ENCODE measurements around the gene KCP. TPM values are rescaled to one million over a fixed set of nuclear protein-coding genes. Genes with fewer than 3 reads are reported as not detected.

Gene KCP
- total and polyA plus RNA-seq, 4 donors: 0.15 to 6.1 (median 2.1) TPM; not detected in 1

DNA sequence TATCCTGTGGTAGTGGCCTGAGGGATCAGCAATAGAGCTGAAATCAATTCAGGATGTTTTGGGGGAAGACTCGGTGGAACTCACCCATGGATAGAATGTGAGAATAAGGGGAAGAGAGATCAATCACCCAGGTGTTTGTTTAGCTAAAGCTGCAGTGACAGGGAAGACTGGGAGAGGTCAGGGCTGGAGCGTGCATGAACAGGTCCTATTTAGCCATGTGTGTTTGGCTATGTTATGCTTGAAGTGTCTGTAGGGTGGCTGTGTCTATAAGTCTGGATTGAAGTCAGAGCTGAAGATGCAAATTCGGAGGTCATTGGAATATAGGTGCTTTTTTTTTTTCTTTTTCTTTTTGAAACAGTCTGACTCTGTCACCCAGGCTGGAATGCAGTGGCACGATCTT lies 43.3 kb downstream of the KCP start:
- Histone ChIP-seq H3K27ac (ENCODE audit: low read depth in 1 of 2, low read length in 2 of 2) (no peak overlapping the region), H3K9me3 (ENCODE audit: control insufficient read depth, low read length) (no peaks in the 10 kb centered on the region), H3K4me1 (ENCODE audit: control insufficient read depth in 1 of 2, insufficient read depth in 2 of 2, low read length in 2 of 2) (no peaks in the 10 kb centered on the region), H3K36me3 (ENCODE audit: control insufficient read depth in 1 of 2, insufficient read depth in 2 of 2, low read length in 1 of 2) (no peaks in the 10 kb centered on the region), H3K27me3 (ENCODE audit: control insufficient read depth in 1 of 2, insufficient read depth in 2 of 2, low read length in 1 of 2) (no peaks in the 10 kb centered on the region), H3K4me3 (ENCODE audit: low read length in 2 of 2) (no peak overlapping the region)
- ATAC-seq (ENCODE audit: low FRiP score): no peak
- DNase-seq: no peak
- intact Hi-C loops (cut with DNase I): loop anchor here in 1 of 2 donors (10.0 kb wide), 1 partner anchor 132 kb away; the partner anchor contains the start of gene CALU
- WGBS, 2 donors: 89 to 94% methylated on average over 4 of the region's 4 CpGs

DNA sequence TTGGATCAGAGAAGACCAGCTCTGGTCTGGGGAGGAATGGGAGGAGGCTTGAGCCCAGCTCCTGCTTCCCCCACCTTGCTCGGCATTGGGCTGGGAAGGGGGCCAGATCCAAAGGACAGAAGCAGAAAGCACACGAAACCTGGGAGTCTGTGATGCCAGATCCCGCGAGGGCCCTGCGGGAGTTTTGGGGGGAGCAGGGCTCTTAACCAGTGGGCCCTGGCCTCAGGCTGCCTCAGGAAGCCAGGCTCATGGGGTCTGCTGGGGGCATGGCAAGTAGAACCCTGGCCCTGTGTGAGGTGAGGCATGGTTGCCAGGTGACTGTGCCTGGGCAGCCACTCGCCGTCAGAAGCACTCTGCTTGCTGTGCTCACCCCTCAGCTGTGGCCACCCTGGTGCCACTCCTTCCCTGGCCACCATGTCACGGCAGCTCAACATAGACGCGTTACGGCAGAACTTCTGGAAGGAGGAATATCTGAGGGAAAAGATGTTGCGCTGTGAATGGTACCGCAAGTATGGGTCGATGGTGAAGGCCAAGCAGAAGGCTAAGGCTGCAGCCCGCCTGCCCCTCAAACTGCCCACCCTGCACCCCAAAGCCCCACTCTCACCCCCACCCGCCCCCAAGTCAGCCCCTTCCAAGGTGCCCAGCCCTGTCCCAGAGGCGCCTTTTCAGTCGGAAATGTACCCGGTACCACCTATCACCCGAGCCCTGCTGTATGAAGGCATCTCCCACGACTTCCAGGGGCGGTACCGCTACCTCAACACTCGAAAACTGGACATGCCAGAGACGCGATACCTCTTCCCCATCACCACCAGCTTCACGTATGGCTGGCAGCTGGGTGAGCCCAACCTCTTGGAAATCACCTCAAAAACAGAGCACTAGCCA lies 44.3 kb downstream of the KCP start:
- Histone ChIP-seq H3K27me3 (ENCODE audit: control insufficient read depth in 1 of 2, insufficient read depth in 2 of 2, low read length in 1 of 2) (no peaks in the 10 kb centered on the region), H3K27ac (ENCODE audit: low read depth in 1 of 2, low read length in 2 of 2) (no peak overlapping the region), H3K36me3 (ENCODE audit: control insufficient read depth in 1 of 2, insufficient read depth in 2 of 2, low read length in 1 of 2) (no peaks in the 10 kb centered on the region), H3K9me3 (ENCODE audit: control insufficient read depth, low read length) (no peaks in the 10 kb centered on the region), H3K4me1 (ENCODE audit: control insufficient read depth in 1 of 2, insufficient read depth in 2 of 2, low read length in 2 of 2) (no peaks in the 10 kb centered on the region), H3K4me3 (ENCODE audit: low read length in 2 of 2) (no peak overlapping the region)
- ATAC-seq (ENCODE audit: low FRiP score) (no peak), DNase-seq (peak in 1 of 2 donors; percentile 38)
- intact Hi-C loops (cut with DNase I): loop anchor here in 1 of 2 donors (10.0 kb wide), 1 partner anchor 131 kb away; the partner anchor contains the start of gene CALU
- WGBS, 2 donors: 93% methylated on average over 27 of the region's 27 CpGs

DNA sequence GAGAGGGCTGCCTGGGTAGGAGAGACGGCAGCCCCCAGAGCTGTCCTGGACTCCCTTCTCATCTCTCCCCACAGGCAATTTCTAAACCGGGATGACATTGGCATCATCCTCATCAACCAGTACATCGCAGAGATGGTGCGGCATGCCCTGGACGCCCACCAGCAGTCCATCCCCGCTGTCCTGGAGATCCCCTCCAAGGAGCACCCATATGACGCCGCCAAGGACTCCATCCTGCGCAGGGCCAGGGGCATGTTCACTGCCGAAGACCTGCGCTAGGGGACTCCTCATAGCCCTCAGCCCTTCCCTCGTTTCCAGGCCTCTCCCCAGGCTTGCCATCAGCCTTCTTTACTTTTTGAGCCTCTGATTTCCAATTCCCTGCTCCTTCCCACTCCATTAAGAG lies 45.2 kb downstream of the KCP start:
- no peaks in the 10 kb centered on the region for H3K27me3 ChIP-seq (ENCODE audit: control insufficient read depth in 1 of 2, insufficient read depth in 2 of 2, low read length in 1 of 2)
- no peak overlapping the region for H3K27ac ChIP-seq (ENCODE audit: low read depth in 1 of 2, low read length in 2 of 2)
- H3K9me3 ChIP-seq (ENCODE audit: control insufficient read depth, low read length): no peaks in the 10 kb centered on the region
- no peak overlapping the region for H3K4me3 ChIP-seq (ENCODE audit: low read length in 2 of 2)
- H3K36me3 ChIP-seq (ENCODE audit: control insufficient read depth in 1 of 2, insufficient read depth in 2 of 2, low read length in 1 of 2): no peaks in the 10 kb centered on the region
- DNase-seq (no peak), ATAC-seq (ENCODE audit: low FRiP score) (no peak)
- intact Hi-C loops (cut with DNase I): loop anchor here in 1 of 2 donors (10.0 kb wide), 1 partner anchor 131 kb away; the partner anchor contains the start of gene CALU
- no peaks in the 10 kb centered on the region for H3K4me1 ChIP-seq (ENCODE audit: control insufficient read depth in 1 of 2, insufficient read depth in 2 of 2, low read length in 2 of 2)
- 96% methylated on average over 12 of the region's 12 CpGs for WGBS, 2 donors

DNA sequence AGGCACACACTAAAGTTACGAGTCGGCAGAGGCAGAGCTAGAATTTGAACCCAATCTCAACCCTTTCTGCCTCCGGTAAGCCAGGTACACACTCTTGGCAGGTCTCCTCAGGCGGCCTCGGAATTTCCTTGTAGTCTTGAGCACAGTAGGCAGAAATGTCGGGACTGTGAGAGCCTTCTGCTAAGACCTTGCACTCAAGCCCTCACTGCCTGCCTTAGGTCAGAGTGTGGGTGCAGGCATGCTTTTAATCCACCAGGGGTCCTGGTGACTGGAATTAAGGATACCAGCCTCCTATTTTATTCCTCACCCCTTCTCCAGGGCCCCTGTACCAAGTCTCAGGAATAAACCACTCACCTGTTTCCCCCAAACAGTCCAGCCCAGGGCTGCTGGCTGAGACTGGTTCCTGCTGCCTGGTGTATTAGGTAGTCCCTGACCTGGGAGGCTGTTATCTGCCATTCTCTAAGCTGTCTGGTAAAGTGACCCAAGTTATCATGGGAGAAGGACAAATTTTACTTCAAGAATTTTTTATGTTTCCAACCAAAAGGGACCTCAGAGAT lies 47.0 kb downstream of the KCP start:
- DNase-seq: no peak
- WGBS, 2 donors: 0% methylated on average over 6 of the region's 6 CpGs
- no peaks in the 10 kb centered on the region for H3K9me3 ChIP-seq (ENCODE audit: control insufficient read depth, low read length)

DNA sequence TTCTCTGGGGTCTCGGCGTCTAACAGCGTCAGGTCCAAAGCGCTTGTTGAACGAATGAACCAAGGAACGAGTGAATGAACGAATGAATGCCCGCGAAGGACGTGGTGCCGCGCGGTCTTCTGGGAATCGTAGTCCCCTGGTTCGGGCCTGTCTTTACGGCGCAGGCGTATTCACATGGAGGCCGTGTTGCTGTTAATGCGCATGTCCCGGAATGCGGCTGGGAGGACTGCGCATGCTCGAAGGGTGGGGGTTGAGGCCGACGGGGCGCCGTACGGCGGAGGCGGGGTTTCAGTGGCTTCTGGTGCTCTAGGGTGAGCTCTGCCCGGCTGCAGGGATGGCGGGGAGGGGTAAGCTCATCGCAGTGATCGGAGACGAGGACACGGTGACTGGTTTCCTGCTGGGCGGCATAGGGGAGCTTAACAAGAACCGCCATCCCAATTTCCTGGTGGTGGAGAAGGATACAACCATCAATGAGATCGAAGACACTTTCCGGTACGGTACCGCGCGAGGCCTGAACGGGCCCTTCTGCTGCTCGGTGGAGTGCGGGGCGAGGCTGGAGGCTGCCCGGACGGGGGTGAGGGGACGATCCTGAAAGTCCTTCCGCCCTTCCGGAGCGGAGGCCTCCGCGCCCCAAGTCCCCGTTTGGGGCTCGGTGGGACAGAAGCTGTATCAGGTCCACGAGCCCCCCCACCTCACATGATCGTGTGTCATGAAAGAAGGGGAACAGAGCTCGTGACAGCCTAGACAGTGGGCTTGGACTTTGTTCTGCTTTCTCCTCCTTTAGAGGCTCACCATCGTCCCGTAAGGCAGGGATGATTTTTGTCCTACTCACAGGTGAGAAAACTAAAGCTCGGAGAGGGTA lies 47.7 kb downstream of the KCP start, which contains the start of gene ATP6V1F:
Gene ATP6V1F (plus strand): TSS at position 286 of the 862 bp plus-strand sequence. CDS start 49 bp downstream, at position 335.
- 0 to 1% methylated on average over 65 of the region's 65 CpGs for whole genome bisulfite sequencing, 2 donors
- Histone ChIP-seq H3K27me3 (ENCODE audit: control insufficient read depth in 1 of 2, insufficient read depth in 2 of 2, low read length in 1 of 2) (no peaks in the 10 kb centered on the region), H3K36me3 (ENCODE audit: control insufficient read depth in 1 of 2, insufficient read depth in 2 of 2, low read length in 1 of 2) (no peaks in the 10 kb centered on the region), H3K27ac (ENCODE audit: low read depth in 1 of 2, low read length in 2 of 2) (no peak within 1 kb of the TSS), H3K9me3 (ENCODE audit: control insufficient read depth, low read length) (no peaks in the 10 kb centered on the region), H3K4me3 (ENCODE audit: low read length in 2 of 2) (peak within 1 kb of the TSS; percentile 27 to 71), H3K4me1 (ENCODE audit: control insufficient read depth in 1 of 2, insufficient read depth in 2 of 2, low read length in 2 of 2) (no peaks in the 10 kb centered on the region)
- DNase-seq (peak; percentile 98 to 100), ATAC-seq (ENCODE audit: low FRiP score) (peak; percentile 95)
- intact Hi-C loops (cut with DNase I): loop anchor here in 1 of 2 donors (2.0 to 10.0 kb wide), 2 partner anchors 72 to 128 kb away; partner anchors contain the start of genes CALU and CCDC136

More for the DNA sequence above, 47.0 kb downstream of the KCP start:
- intact Hi-C loops (cut with DNase I): loop anchor here in 1 of 2 donors (2.0 to 10.0 kb wide), 2 partner anchors 73 to 129 kb away; partner anchors contain the start of genes CALU and CCDC136
- H3K4me1 ChIP-seq (ENCODE audit: control insufficient read depth in 1 of 2, insufficient read depth in 2 of 2, low read length in 2 of 2): no peaks in the 10 kb centered on the region
- no peak overlapping the region for H3K27ac ChIP-seq (ENCODE audit: low read depth in 1 of 2, low read length in 2 of 2)
- H3K36me3 ChIP-seq (ENCODE audit: control insufficient read depth in 1 of 2, insufficient read depth in 2 of 2, low read length in 1 of 2): no peaks in the 10 kb centered on the region
- ATAC-seq (ENCODE audit: low FRiP score): no peak
- H3K4me3 ChIP-seq (ENCODE audit: low read length in 2 of 2): peak overlapping the region; percentile 27 to 71
- no peaks in the 10 kb centered on the region for H3K27me3 ChIP-seq (ENCODE audit: control insufficient read depth in 1 of 2, insufficient read depth in 2 of 2, low read length in 1 of 2)

DNA sequence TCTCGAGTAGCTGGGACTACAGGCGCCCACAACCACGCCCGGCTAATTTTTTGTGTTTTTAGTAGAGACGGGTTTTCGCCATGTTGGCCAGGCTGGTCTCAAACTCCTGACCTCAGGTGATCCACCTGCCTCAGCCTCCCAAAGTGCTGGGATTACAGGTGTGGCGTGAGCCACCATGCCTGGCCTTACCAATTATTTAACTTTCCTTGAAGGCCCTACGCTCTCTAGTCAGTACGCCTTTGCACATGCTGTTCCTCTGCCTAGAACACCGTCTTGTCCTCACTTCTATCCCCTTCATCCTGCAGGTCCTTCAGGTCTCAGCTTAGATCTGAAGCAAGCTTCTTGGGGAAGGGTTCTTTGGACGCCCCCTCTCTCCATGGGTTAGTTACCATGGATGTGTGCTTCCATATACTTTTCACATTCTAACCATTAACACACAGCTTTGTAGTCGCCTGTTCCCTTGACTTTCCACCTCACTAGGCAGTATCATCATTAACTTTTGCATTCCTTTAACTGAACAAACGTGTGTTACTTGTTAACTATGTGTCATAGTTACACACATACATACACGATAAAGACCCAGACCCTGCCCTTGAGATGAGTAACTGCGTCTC lies 48.4 kb downstream of the KCP start:
- Histone ChIP-seq H3K27me3 (ENCODE audit: control insufficient read depth in 1 of 2, insufficient read depth in 2 of 2, low read length in 1 of 2) (no peaks in the 10 kb centered on the region), H3K36me3 (ENCODE audit: control insufficient read depth in 1 of 2, insufficient read depth in 2 of 2, low read length in 1 of 2) (no peaks in the 10 kb centered on the region), H3K4me3 (ENCODE audit: low read length in 2 of 2) (no peak overlapping the region), H3K9me3 (ENCODE audit: control insufficient read depth, low read length) (no peaks in the 10 kb centered on the region), H3K4me1 (ENCODE audit: control insufficient read depth in 1 of 2, insufficient read depth in 2 of 2, low read length in 2 of 2) (no peaks in the 10 kb centered on the region), H3K27ac (ENCODE audit: low read depth in 1 of 2, low read length in 2 of 2) (no peak overlapping the region)
- intact Hi-C loops (cut with DNase I): loop anchor here in 1 of 2 donors (2.0 to 10.0 kb wide), 2 partner anchors 71 to 127 kb away; partner anchors contain the start of genes CALU and CCDC136
- no peak for ATAC-seq (ENCODE audit: low FRiP score)
- no peak for DNase-seq
- WGBS, 2 donors: 72 to 73% methylated on average over 15 of the region's 15 CpGs

DNA sequence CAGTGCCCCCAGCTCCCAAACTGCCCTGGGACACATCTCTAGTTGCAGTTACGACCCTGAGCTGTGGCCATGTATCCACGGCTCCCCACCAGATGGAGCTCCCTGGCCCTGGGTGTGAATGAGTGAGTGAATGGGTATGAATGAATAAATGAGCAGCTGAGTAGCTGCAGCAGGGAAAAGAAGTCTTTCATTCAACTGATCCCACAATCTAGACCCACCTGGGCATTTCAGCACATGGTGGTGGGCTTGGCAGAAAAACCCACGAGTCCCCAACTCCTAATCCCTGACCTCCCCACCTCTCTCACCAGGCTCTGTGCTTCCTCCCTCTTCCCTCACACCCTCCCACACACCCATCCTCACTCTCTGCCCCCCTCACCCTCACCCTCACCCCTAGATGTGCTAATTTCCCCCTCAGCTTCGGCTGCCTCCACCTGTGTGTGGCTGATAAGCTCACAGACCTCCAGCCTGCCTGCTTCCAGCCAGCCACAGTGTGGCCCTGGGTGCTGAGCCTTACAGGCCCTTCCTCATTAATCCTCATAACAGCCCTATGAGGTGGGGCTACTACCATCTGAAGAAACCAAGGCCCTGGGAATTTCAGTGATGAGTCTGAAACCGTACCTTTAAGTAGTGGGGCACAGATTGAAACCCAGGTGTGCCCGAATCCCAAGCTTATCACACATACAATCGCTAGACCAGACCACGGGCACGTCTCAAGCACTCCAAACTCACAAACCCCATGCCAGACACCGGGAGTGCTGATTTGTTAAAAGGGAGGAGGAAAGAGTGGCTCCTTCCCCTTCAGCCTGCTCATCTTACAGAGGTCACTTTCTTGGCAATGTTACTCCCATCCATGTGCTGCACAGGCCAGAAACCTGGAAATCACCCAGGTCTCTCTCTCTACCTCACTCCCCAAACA lies 50.1 kb downstream of the KCP start:
- ATAC-seq (ENCODE audit: low FRiP score) (no peak), DNase-seq (no peak)
- H3K4me1 ChIP-seq (ENCODE audit: control insufficient read depth in 1 of 2, insufficient read depth in 2 of 2, low read length in 2 of 2): no peaks in the 10 kb centered on the region
- no peaks in the 10 kb centered on the region for H3K9me3 ChIP-seq (ENCODE audit: control insufficient read depth, low read length)
- no peak overlapping the region for H3K4me3 ChIP-seq (ENCODE audit: low read length in 2 of 2)
- no peaks in the 10 kb centered on the region for H3K27me3 ChIP-seq (ENCODE audit: control insufficient read depth in 1 of 2, insufficient read depth in 2 of 2, low read length in 1 of 2)
- 48 to 57% methylated on average over 10 of the region's 10 CpGs for WGBS, 2 donors
- H3K36me3 ChIP-seq (ENCODE audit: control insufficient read depth in 1 of 2, insufficient read depth in 2 of 2, low read length in 1 of 2): peaks cover 0 to 5% of the 10 kb centered on the region in 2 donors
- intact Hi-C loops (cut with DNase I): loop anchor here in 1 of 2 donors (10.0 kb wide), 1 partner anchor 126 kb away; the partner anchor contains the start of gene CALU
- H3K27ac ChIP-seq (ENCODE audit: low read depth in 1 of 2, low read length in 2 of 2): no peak overlapping the region

Measured in aorta (tissue), 5 donors.